ENCODE results near the gene P2RX3.

- TF ChIP-seq, protein P1, sequence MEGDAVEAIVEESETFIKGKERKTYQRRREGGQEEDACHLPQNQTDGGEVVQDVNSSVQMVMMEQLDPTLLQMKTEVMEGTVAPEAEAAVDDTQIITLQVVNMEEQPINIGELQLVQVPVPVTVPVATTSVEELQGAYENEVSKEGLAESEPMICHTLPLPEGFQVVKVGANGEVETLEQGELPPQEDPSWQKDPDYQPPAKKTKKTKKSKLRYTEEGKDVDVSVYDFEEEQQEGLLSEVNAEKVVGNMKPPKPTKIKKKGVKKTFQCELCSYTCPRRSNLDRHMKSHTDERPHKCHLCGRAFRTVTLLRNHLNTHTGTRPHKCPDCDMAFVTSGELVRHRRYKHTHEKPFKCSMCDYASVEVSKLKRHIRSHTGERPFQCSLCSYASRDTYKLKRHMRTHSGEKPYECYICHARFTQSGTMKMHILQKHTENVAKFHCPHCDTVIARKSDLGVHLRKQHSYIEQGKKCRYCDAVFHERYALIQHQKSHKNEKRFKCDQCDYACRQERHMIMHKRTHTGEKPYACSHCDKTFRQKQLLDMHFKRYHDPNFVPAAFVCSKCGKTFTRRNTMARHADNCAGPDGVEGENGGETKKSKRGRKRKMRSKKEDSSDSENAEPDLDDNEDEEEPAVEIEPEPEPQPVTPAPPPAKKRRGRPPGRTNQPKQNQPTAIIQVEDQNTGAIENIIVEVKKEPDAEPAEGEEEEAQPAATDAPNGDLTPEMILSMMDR (IDR thresholded peaks at IDR 0.05): no peak
- TF ChIP-seq POLR2A (IDR thresholded peaks at IDR 0.05): no peak
Observed at GRCh38 chr11:57379732-57380131, 41.6 kb downstream of the P2RX3 start.

Measured in tibial nerve (tissue), 3 donors.